GM19455 (cell line): ENCODE results near the gene MOB3A.
"Not testable (repeated sequence)": the region's sequence is repeated elsewhere in the genome, so short reads cannot be mapped to it uniquely, and the experiment has no call there.

Experiments used
- ATAC-seq: cut with Tn5 transposase; IDR thresholded peaks from one replicate; pipeline ENCODE4 v1.9.1; 2021; ENCODE audit not compliant: unreplicated experiment

MOB3A gene

DNA sequence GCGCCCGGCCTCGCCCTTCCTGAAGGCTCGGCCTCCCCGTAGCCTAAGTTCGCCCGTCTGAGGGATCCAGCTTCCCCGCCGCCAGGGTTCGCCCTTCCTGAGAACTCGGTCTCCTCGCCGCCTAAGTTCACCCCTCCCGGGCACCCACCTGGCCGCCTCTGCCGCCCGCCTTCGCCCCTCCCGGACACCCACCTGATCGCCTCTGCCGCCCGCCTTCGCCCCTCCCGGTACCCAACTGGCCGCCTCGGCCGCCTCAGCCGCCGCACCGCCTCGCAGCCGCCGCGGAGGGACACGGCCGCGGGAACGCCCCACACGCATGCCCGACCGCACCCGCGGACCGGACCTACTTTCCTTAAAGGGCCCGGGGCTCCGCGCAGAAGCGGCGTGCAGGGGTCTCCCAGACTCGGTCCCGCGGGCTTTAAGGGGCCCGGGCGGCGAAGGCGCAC is at the start of gene MOB3A:
TSS of gene MOB3A (minus strand) at position 293 of the 446 bp plus-strand sequence. CDS start 17,766 bp downstream, outside the sequence.
- peak; percentile 27 for ATAC-seq

DNA sequence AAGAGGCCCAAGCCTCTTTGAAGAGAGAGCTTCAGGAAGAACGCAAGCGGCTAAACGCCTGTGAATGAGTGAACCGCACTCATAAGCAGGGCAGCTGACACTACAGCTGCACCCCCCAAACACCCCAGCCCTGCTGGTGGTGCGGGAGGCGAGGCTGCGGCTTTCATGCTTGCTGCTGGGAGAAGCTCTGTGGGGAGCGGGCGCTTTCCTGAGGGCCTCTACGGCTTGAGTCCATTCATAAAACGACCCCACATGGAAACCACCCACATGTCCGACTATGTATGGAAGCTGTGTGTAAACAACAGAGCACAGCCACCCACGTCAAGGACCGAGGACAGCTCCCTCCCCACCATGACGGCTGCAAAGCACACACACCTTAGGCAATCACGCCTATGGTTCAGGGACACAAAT is 49.7 kb upstream of the MOB3A start:
- no peak for ATAC-seq

DNA sequence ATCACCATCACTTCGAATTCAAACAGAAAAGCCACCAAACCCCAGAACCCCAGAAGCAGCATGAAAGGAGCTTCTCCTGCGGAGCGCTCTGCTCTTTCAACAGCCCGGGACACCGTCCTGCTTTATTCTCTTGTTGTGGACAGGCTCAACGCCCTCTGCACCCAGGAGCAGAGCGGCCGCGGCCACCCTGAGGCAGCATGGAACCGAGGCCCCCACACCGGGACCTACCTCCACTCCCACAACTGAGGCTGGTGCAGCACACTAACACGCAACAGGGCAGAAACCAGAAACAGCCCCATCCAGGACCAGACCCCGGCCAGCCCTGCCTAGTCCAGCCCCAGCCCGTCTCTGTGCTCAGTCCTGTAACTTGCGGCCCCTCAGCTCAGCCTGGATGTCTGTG is 48.1 kb upstream of the MOB3A start:
- ATAC-seq: no peak

GRCh38 chr19:2142173-2142829 is 46.2 kb upstream of the MOB3A start:
- no peak for ATAC-seq

- no peak for ATAC-seq
Measured at GRCh38 chr19:2140138-2140569, 44.0 kb upstream of the MOB3A start.

- ATAC-seq: no peak
Measured at GRCh38 chr19:2139385-2140137, 43.4 kb upstream of the MOB3A start.

- no peak for ATAC-seq
Measured at GRCh38 chr19:2138061-2138728, 42.1 kb upstream of the MOB3A start.

GRCh38 chr19:2136796-2137195 is 40.7 kb upstream of the MOB3A start:
- ATAC-seq: no peak

DNA sequence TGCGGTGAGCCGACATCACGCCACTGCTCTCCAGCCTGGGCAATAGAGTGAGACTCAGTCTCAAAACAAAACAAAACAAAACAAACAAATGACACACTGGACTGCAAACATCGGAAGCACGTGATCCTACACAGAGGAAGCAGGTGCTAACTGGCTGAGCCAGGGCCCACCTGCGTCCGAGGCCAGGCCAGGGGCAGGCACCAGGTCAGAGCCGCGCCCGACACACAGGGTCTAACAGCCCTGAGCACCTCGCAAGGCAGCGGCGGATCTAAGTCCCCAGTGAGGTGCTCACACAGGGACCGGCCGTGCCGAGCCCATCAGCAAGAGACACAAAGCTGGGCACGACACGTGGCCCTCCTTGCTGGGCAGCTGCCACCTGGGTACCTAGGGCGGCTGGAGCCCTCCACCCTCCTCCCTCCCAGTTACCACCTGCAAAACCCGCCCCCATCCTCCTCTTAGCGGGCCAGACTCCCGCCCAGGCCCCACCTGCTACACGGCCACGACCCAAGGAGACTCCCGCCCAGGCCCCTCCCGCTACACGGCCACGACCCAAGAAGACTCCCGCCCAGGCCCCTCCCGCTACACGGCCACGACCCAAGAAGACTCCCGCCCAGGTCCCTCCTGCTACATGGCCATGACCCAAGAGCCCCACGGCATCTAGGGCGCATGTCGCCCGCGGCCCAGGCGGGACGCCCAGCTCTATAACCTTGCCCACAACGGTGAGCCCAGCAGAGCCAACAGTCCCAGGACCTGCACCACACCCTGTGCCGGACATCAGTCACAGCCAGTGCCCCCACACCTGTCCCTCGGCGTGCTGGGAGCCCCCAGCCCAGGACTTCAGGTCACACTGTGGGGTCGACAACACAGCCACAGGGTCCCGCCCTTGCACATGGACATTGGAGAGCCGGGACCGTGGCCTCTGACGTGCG is 39.6 kb upstream of the MOB3A start:
- no peak for ATAC-seq

GRCh38 chr19:2132731-2133490 is 36.8 kb upstream of the MOB3A start:
- no peak for ATAC-seq

DNA sequence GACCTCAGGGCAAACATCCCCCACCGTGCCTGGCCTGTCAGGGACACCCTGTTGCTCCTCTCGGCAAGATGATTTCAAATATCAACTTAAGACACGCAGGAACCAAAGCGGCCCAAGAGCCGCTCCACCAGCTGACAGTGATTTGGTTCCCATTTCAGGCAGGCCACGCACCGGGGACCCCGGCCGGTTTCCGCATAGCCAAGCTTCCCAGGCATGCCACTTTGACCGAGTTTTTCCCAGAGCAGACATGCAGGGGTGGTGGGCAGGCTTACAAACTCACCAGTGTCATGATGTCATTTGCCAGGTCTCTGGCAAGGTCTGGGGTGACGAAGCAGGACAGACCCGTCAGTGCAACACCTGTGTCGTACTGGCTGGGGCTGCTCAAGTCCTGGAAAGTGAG is 36.1 kb upstream of the MOB3A start:
- ATAC-seq: no peak

- ATAC-seq: not testable (repeated sequence)
Measured at GRCh38 chr19:2131012-2131975, 35.2 kb upstream of the MOB3A start.

DNA sequence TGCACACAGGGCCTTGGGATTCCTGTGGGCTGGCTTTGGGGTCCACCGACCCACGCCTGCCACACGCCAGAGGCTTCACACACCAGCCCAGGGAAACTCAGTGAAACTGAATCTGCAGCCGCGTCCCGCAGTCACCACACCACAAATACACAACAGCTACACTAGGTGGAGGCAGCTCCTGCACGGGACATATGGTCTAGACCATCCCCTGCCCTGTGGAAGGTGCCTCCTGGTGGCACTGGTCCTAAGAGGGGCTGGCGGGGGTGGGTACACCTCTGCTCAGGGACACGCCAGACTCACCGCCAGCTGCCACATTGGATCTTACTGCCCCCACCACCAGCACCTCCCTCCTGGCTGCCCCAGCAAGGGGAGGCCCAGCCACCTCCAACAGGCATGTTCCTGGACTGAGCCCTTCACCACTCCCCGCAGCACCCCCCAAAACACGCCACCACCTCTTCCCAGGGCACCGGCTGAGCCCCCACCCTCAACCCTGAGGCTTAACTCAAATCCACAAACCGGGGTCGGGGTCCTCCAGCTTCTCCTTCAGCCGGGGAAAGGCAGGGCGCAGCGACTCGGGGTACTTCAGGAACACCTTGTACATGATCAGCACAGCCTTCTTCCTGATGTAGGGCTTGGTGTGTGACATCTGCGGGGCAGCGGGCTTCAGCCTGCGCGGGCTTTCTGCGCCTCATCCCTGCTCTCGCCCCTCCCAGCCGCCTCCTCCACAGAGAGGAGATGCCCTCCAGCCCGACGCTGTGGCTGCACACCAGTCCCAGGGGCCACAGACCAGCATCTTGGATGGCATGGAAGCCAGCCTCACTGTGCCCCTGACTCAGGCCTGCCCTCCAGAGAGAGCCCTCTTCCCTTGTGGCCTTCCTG is 34.0 kb upstream of the MOB3A start:
- ATAC-seq: no peak

GRCh38 chr19:2129486-2129885 is 33.4 kb upstream of the MOB3A start:
- ATAC-seq: no peak

DNA sequence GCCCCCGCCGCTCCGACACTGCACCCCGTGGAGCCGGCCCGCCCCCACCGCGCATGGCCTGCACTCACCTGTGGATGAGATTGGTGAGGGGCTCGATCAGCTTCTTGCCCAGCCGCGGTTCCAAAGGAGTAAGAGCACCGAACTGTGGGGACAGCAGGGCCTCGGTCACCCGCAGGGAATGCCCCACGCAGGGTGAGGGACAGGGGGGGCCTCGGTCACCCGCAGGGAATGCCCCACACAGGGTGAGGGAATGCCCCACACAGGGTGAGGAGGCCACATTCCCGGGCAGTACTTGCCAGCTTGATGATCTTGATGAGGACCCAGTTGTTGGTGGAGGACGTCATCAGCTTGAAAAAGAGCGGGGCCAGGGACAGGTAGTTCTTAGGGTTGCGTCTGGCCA is 32.9 kb upstream of the MOB3A start:
- no peak for ATAC-seq

DNA sequence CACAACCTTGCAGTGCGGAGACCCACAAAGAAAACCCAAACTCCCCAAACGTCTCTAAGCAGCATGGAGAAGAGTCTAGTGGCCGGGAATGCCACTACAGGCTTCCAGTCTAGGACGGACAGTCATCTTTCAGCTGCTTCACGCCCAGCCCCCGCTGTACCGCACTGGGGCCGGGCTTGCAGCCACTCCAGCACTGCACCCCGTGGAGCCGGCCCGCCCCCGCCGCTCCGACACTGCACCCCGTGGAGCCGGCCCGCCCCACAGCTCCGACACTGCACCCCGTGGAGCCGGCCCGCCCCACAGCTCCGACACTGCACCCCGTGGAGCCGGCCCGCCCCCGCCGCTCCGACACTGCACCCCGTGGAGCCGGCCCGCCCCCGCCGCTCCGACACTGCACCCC is 32.1 kb upstream of the MOB3A start:
- ATAC-seq: not testable (repeated sequence)

- no peak for ATAC-seq
Measured at GRCh38 chr19:2127758-2128157, 31.6 kb upstream of the MOB3A start.
